OCI-LY7 (cell line): ENCODE results near the gene ADAMTS17. TPM values are rescaled to one million over a fixed set of nuclear protein-coding genes. Genes with fewer than 3 reads are reported as not detected.

Experiments
- BruUV-seq: library from RNA; stranded (reverse); fragments of 400-500 nt; replicated peaks from 2 replicates; lab custom pipeline; 2021; lab: Mats Ljungman, UMichigan
- CTCF ChIA-PET: fragments of 300-600 bp; sonication (Branson Sonifier 250); formaldehyde crosslinking; loops from one replicate; lab custom pipeline; 2022; ENCODE audit warnings: antibody characterized with exemption; ENCODE audit not compliant: unreplicated experiment; lab: Charles Lee
- POLR2A ChIA-PET: fragments of 300-600 bp; sonication (Branson Sonifier 250); formaldehyde crosslinking; loops from one replicate; lab custom pipeline; 2022; ENCODE audit warnings: antibody characterized with exemption; lab: Charles Lee
- DNase-seq: peaks from one replicate; pipeline ENCODE4 v3.0.0-alpha.2; 2015; ENCODE audit warnings: low spot score
- H2AFZ ChIP-seq: fragments of 200-600 bp; sonication (generic), shearing (Covaris generic); 2 replicates; pipeline ENCODE4 v1.6.1; 2014; ENCODE audit warnings: mild to moderate bottlenecking, antibody characterized with exemption, low read length, moderate library complexity
- H3K27ac ChIP-seq: fragments of 200-600 bp; sonication (generic); 2 replicates; pipeline ENCODE4 v1.5.1; 2014; ENCODE audit warnings: mixed run types, low read depth, mild to moderate bottlenecking, moderate library complexity, low read length, inconsistent platforms; ENCODE audit not compliant: poor library complexity, severe bottlenecking
- H3K36me3 ChIP-seq: fragments of 200-600 bp; sonication (generic); 2 replicates; pipeline ENCODE4 v1.6.1; 2014; ENCODE audit warnings: mild to moderate bottlenecking, antibody characterized with exemption, low read length, moderate library complexity, mixed read lengths; ENCODE audit not compliant: insufficient read depth
- H3K4me1 ChIP-seq: fragments of 200-600 bp; sonication (generic); 2 replicates; pipeline ENCODE4 v1.5.1; 2014; ENCODE audit warnings: mild to moderate bottlenecking, low read length; ENCODE audit not compliant: insufficient read depth, poor library complexity, severe bottlenecking
- H3K4me2 ChIP-seq: fragments of 200-600 bp; sonication (generic); 2 replicates; pipeline ENCODE4 v1.6.1; 2014; ENCODE audit warnings: mild to moderate bottlenecking, low read length
- H3K4me3 ChIP-seq: fragments of 200-600 bp; sonication (generic); 2 replicates; pipeline ENCODE4 v1.5.1; 2014; ENCODE audit warnings: mild to moderate bottlenecking, low read depth, low read length; ENCODE audit not compliant: poor library complexity, severe bottlenecking
- H3K79me2 ChIP-seq: fragments of 200-600 bp; sonication (generic); 2 replicates; pipeline ENCODE4 v1.6.1; 2016; ENCODE audit warnings: low read depth, mild to moderate bottlenecking, low read length, moderate library complexity, mixed read lengths; ENCODE audit not compliant: insufficient read depth
- H3K9me2 ChIP-seq: fragments of 200-600 bp; sonication (generic); 2 replicates; pipeline ENCODE4 v1.6.1; 2016; ENCODE audit warnings: mild to moderate bottlenecking, low read length, mixed read lengths; ENCODE audit not compliant: insufficient read depth
- H3K9me3 ChIP-seq: fragments of 200-600 bp; sonication (generic); 2 replicates; pipeline ENCODE4 v1.6.1; 2014; ENCODE audit warnings: mild to moderate bottlenecking, mixed run types, low read length, mixed read lengths
- H4K20me1 ChIP-seq: fragments of 200-600 bp; sonication (generic); 2 replicates; pipeline ENCODE4 v1.6.1; 2014; ENCODE audit warnings: mild to moderate bottlenecking, antibody characterized with exemption, low read length, moderate library complexity, mixed read lengths; ENCODE audit not compliant: insufficient read depth
- EZH2phosphoT487 ChIP-seq: fragments of 200-600 bp; sonication (generic); IDR thresholded peaks from 2 replicates; pipeline ENCODE4 v1.6.1; 2018; ENCODE audit warnings: low read depth, borderline replicate concordance, mild to moderate bottlenecking, mixed run types, antibody characterized with exemption, low read length, moderate library complexity, mixed read lengths
- intact Hi-C: fragments of 100-400 bp; cut with micrococcal nuclease; formaldehyde crosslinking; loops from one replicate; pipeline ENCODE4 v1.10.0; 2022; ENCODE audit not compliant: unreplicated experiment
- total RNA-seq, 2 experiments: library from RNA; depleted of rRNA in 1 of 2; stranded (reverse); fragments of >200 nt in 1 of 2; shearing (Covaris generic) in 1 of 2; gene quantifications; 2 replicates each; pipeline ENCODE4 v1.2.3, GENCODE V29; 2014 to 2022
- TF ChIP-seq, protein P1 (sequence below): fragments of 200-600 bp; sonication (generic); conservative IDR thresholded peaks from 2 replicates; pipeline ENCODE4 v1.5.1; 2014; ENCODE audit warnings: mild to moderate bottlenecking, antibody characterized with exemption, low read length, moderate library complexity, mixed read lengths

ADAMTS17 gene
- total RNA-seq, 2 experiments from 2014 or later: not detected

DNA sequence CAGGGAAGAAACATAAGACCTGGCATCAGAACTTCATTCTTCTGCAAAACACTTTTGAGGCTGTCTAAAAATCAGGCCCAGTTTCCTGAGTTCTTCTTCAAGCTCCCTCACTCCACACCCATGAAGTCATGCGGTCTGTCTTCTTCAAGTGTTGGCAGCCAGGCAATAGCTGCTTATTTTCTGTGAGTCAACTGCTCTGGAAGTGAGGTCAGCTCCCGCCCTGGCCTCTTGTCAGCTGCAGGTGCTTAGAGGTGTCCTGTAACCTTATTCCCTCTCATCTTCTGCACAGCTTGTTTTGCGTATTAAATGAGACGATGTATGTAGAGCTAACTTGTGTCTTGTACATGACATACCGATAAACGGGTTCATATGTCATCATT, 226.1 kb downstream of the ADAMTS17 start:
- Histone ChIP-seq H2AFZ (no peak overlapping the region), H3K4me2 (no peak overlapping the region), H3K36me3 (no peaks in the 10 kb centered on the region), H4K20me1 (no peaks in the 10 kb centered on the region), H3K79me2 (no peaks in the 10 kb centered on the region), H3K9me3 (no peaks in the 10 kb centered on the region), H3K4me1 (peaks cover 11% of the 10 kb centered on the region), H3K27ac (no peak overlapping the region), H3K4me3 (no peak overlapping the region), H3K9me2 (no peaks in the 10 kb centered on the region)
- intact Hi-C loops: no loop called here
- no TSS peak for BruUV-seq
- DNase-seq: no peak
- ChIA-PET CTCF (no interaction called here), POLR2A (interaction anchor here (1.5 kb wide), 1 partner anchor 10 kb away, joined by 4 read pairs; no protein-coding TSS in a partner anchor)
- no peak for TF ChIP-seq EZH2phosphoT487
- TF ChIP-seq, protein P1, sequence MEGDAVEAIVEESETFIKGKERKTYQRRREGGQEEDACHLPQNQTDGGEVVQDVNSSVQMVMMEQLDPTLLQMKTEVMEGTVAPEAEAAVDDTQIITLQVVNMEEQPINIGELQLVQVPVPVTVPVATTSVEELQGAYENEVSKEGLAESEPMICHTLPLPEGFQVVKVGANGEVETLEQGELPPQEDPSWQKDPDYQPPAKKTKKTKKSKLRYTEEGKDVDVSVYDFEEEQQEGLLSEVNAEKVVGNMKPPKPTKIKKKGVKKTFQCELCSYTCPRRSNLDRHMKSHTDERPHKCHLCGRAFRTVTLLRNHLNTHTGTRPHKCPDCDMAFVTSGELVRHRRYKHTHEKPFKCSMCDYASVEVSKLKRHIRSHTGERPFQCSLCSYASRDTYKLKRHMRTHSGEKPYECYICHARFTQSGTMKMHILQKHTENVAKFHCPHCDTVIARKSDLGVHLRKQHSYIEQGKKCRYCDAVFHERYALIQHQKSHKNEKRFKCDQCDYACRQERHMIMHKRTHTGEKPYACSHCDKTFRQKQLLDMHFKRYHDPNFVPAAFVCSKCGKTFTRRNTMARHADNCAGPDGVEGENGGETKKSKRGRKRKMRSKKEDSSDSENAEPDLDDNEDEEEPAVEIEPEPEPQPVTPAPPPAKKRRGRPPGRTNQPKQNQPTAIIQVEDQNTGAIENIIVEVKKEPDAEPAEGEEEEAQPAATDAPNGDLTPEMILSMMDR: no peak

DNA sequence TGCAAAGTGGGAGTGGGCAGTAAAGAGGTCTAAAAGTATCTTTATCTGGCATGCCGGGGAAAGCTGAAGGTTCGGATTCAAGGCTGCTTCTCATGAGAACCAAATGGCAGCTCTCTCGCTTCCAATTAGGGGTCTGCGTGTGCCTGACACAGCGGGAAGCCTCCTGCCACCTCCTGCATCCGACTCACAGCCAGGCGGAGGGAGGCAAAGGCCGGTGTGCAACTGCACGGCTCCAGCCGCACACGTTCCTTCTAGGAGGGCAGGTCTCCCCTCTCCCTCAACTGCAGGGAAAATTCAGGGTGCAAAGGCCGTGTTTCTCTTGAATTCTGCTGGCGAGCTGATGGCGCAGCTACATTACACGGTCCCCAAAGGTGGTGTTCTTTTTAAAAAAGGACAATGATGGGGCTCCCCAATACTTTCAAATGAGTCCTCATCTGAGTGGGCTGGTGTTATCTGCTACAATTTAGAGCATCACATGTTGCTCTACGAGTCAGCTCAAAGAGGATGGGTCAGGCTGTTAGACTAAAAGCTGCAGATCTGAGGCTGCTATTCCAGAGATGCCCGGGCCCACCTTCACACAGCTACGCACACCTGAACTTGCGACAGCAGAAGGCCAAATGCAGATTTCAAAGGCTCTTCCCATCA, 226.6 kb downstream of the ADAMTS17 start:
- no peaks in the 10 kb centered on the region for H3K79me2 ChIP-seq
- no peaks in the 10 kb centered on the region for H3K9me3 ChIP-seq
- no peaks in the 10 kb centered on the region for H4K20me1 ChIP-seq
- no peak for DNase-seq
- TF ChIP-seq, protein P1: no peak
- no peak for TF ChIP-seq EZH2phosphoT487
- POLR2A ChIA-PET: interaction anchor here (1.5 kb wide), 1 partner anchor 9 kb away, joined by 4 read pairs; no protein-coding TSS in a partner anchor
- intact Hi-C loops: no loop called here
- no peaks in the 10 kb centered on the region for H3K9me2 ChIP-seq
- no peak overlapping the region for H3K4me2 ChIP-seq
- H3K4me1 ChIP-seq: peaks cover 11% of the 10 kb centered on the region
- H2AFZ ChIP-seq: no peak overlapping the region
- no TSS peak for BruUV-seq
- no peak overlapping the region for H3K27ac ChIP-seq
- H3K4me3 ChIP-seq: no peak overlapping the region
- H3K36me3 ChIP-seq: no peaks in the 10 kb centered on the region
- CTCF ChIA-PET: no interaction called here

DNA sequence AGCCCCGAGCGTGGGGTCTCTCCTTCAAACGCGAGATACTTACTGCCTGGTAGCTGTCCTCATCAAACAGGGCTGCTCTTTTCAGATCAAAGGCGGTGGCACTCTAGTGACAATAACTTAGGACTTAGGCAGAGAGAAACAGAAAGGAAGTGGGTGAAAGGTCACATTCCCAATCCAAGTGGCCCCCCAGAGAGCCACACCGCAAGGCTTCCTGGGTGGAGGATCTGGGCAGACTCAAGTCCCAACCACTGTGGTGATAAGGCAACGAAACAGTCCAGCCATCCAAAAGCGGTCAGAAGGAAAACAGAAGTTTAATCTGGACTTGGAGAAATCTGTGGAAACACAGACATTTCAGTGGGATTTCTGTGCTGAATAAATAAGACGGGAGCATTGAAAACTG, 227.2 kb downstream of the ADAMTS17 start:
- Histone ChIP-seq H3K9me2 (no peaks in the 10 kb centered on the region), H3K4me1 (peaks cover 11% of the 10 kb centered on the region), H3K4me3 (no peak overlapping the region), H3K79me2 (no peaks in the 10 kb centered on the region), H4K20me1 (no peaks in the 10 kb centered on the region), H2AFZ (no peak overlapping the region), H3K9me3 (no peaks in the 10 kb centered on the region), H3K4me2 (no peak overlapping the region), H3K36me3 (no peaks in the 10 kb centered on the region), H3K27ac (no peak overlapping the region)
- POLR2A ChIA-PET: no interaction called here
- CTCF ChIA-PET: no interaction called here
- no TSS peak for BruUV-seq
- DNase-seq: no peak
- TF ChIP-seq, protein P1: no peak
- TF ChIP-seq EZH2phosphoT487: no peak
- intact Hi-C loops: no loop called here
